RWPE2 (cell line): ENCODE results near the gene PARP11.

ENCODE experiments used
- ATAC-seq: fragments of 200-7000 bp; cut with Tn5 transposase; 3 replicates; pipeline ENCODE4 v1.9.1; 2021; ENCODE audit warnings: low read depth
- DNase-seq: peaks from one replicate; pipeline ENCODE4 v3.0.0-alpha.2; 2020; ENCODE audit warnings: low spot score
- H3K27ac ChIP-seq: fragments of 450-650 bp; 2 replicates; pipeline ENCODE4 v1.5.1; 2017; ENCODE audit warnings: mild to moderate bottlenecking; ENCODE audit not compliant: poor library complexity, severe bottlenecking
- H3K27me3 ChIP-seq: fragments of 250-450 bp; sonication (Bioruptor Pico); 2 replicates; pipeline ENCODE4 v1.5.1; 2021; ENCODE audit warnings: mild to moderate bottlenecking, moderate library complexity; ENCODE audit not compliant: insufficient read depth, poor library complexity, severe bottlenecking
- H3K36me3 ChIP-seq: fragments of 250-450 bp; sonication (Bioruptor Pico); 2 replicates; pipeline ENCODE4 v1.5.1; 2020; ENCODE audit warnings: low read depth, mild to moderate bottlenecking, moderate library complexity
- H3K4me1 ChIP-seq: fragments of 250-450 bp; sonication (Bioruptor Pico); 2 replicates; pipeline ENCODE4 v1.5.1; 2021; ENCODE audit warnings: mild to moderate bottlenecking, moderate library complexity; ENCODE audit not compliant: insufficient read depth, poor library complexity, severe bottlenecking
- H3K4me3 ChIP-seq: fragments of 250-450 bp; sonication (Bioruptor Pico); 2 replicates; pipeline ENCODE4 v1.5.1; 2021; ENCODE audit warnings: mild to moderate bottlenecking, moderate library complexity; ENCODE audit not compliant: severe bottlenecking
- H3K9me3 ChIP-seq: fragments of 250-450 bp; sonication (Bioruptor Pico); 2 replicates; pipeline ENCODE4 v1.5.1; 2021; ENCODE audit warnings: mild to moderate bottlenecking, moderate library complexity; ENCODE audit not compliant: severe bottlenecking
- CTCF ChIP-seq: fragments of 450-650 bp; IDR thresholded peaks from one replicate; pipeline ENCODE4 v1.5.1; 2017; ENCODE audit warnings: mild to moderate bottlenecking, moderate library complexity; ENCODE audit not compliant: poor library complexity, severe bottlenecking

The PARP11 gene

GRCh38 chr12:3770891-3771290 lies 102.3 kb downstream of the PARP11 start:
- H3K36me3 ChIP-seq = no peaks in the 10 kb centered on the region
- H3K27me3 ChIP-seq = no peaks in the 10 kb centered on the region
- ATAC-seq (peak; percentile 88), DNase-seq (no peak)
- no peak for TF ChIP-seq CTCF
- peaks cover 19% of the 10 kb centered on the region for H3K4me1 ChIP-seq
- H3K9me3 ChIP-seq = no peaks in the 10 kb centered on the region
- H3K4me3 ChIP-seq = no peak overlapping the region
- peak overlapping the region; percentile 72 for H3K27ac ChIP-seq

- H3K36me3 ChIP-seq = no peaks in the 10 kb centered on the region
- TF ChIP-seq CTCF = no peak
- no peaks in the 10 kb centered on the region for H3K27me3 ChIP-seq
- H3K4me3 ChIP-seq = no peak overlapping the region
- no peak overlapping the region for H3K27ac ChIP-seq
- H3K4me1 ChIP-seq = peaks cover 19% of the 10 kb centered on the region
- DNase-seq (no peak), ATAC-seq (no peak)
- no peaks in the 10 kb centered on the region for H3K9me3 ChIP-seq
These were observed 104.2 kb downstream of the PARP11 start for GRCh38 chr12:3768911-3769447.

GRCh38 chr12:3761116-3761735 lies 112.0 kb downstream of the PARP11 start:
- H3K9me3 ChIP-seq = no peaks in the 10 kb centered on the region
- DNase-seq (no peak), ATAC-seq (no peak)
- TF ChIP-seq CTCF = no peak
- H3K4me3 ChIP-seq = no peak overlapping the region
- H3K36me3 ChIP-seq = no peaks in the 10 kb centered on the region
- H3K27me3 ChIP-seq = no peaks in the 10 kb centered on the region
- no peak overlapping the region for H3K27ac ChIP-seq
- H3K4me1 ChIP-seq = no peaks in the 10 kb centered on the region

GRCh38 chr12:3759878-3760277 lies 113.3 kb downstream of the PARP11 start:
- no peaks in the 10 kb centered on the region for H3K27me3 ChIP-seq
- H3K36me3 ChIP-seq = no peaks in the 10 kb centered on the region
- no peaks in the 10 kb centered on the region for H3K9me3 ChIP-seq
- DNase-seq (no peak), ATAC-seq (no peak)
- H3K4me1 ChIP-seq = no peaks in the 10 kb centered on the region
- no peak for TF ChIP-seq CTCF
- no peak overlapping the region for H3K4me3 ChIP-seq
- no peak overlapping the region for H3K27ac ChIP-seq
